ENCODE results near the gene IL10RA. TPM values are rescaled to one million over a fixed set of nuclear protein-coding genes. Genes with fewer than 3 reads are reported as not detected.

IL10RA gene
- total RNA-seq, 1 experiment from 2014 or later: 0.41 TPM

DNA sequence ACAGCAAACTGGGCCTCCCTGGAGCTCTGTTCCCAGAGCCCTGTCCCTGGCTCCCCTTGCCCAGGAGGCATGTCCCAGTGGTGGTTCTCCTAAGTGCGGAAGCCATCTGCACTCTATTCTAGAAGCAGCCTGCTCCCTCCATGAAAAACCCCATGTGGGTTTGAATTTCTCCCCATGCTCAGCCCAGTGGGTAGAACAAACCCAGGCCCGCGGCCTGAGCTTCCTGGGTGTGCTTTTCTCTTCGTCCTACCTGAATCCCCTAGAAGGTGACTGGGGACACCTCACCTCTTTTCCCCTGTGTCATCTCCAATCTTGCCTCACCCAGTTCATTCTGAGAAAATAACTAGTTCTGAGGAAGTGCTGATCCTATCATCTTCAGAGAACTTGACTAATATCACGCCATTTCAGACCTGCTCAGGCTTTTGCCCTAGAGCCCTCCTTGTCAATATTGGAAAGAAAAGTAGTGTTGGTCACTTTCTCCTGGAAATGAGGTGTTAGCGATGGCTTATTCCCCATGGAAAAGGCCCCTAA is 15.9 kb downstream of the IL10RA start:
- Histone ChIP-seq H3K27ac (ENCODE audit: low read length) (no peak overlapping the region), H3K9me3 (ENCODE audit: control insufficient read depth, insufficient read depth, low read depth, low read length) (no peaks in the 10 kb centered on the region), H3K36me3 (ENCODE audit: control insufficient read depth, insufficient read depth, low read length) (no peaks in the 10 kb centered on the region), H3K4me1 (ENCODE audit: control insufficient read depth, insufficient read depth, low read length) (no peaks in the 10 kb centered on the region), H3K4me3 (ENCODE audit: low read depth in 2 of 2, low read length in 2 of 2) (no peak overlapping the region), H3K27me3 (ENCODE audit: control insufficient read depth, insufficient read depth, low read length) (peaks cover 3% of the 10 kb centered on the region; the same call in 1 of the 2 replicates)
- in situ Hi-C loops (cut with HindIII; ENCODE audit: low pct_unique_long_range_greater_than_20kb, low sequenced_read_pairs): no loop called here
- intact Hi-C loops (cut with micrococcal nuclease; ENCODE audit: unreplicated experiment): no loop called here
- ChIA-PET POLR2A (no interaction called here), CTCF (no interaction called here)
- DNase-seq (ENCODE audit: low read depth, low spot score) (no peak), ATAC-seq (no peak)
- no TSS peak for BruUV-seq (replicated peaks)
- TF ChIP-seq, protein P1, sequence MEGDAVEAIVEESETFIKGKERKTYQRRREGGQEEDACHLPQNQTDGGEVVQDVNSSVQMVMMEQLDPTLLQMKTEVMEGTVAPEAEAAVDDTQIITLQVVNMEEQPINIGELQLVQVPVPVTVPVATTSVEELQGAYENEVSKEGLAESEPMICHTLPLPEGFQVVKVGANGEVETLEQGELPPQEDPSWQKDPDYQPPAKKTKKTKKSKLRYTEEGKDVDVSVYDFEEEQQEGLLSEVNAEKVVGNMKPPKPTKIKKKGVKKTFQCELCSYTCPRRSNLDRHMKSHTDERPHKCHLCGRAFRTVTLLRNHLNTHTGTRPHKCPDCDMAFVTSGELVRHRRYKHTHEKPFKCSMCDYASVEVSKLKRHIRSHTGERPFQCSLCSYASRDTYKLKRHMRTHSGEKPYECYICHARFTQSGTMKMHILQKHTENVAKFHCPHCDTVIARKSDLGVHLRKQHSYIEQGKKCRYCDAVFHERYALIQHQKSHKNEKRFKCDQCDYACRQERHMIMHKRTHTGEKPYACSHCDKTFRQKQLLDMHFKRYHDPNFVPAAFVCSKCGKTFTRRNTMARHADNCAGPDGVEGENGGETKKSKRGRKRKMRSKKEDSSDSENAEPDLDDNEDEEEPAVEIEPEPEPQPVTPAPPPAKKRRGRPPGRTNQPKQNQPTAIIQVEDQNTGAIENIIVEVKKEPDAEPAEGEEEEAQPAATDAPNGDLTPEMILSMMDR (IDR thresholded peaks at IDR 0.05): no peak
- TF ChIP-seq, protein P2, sequence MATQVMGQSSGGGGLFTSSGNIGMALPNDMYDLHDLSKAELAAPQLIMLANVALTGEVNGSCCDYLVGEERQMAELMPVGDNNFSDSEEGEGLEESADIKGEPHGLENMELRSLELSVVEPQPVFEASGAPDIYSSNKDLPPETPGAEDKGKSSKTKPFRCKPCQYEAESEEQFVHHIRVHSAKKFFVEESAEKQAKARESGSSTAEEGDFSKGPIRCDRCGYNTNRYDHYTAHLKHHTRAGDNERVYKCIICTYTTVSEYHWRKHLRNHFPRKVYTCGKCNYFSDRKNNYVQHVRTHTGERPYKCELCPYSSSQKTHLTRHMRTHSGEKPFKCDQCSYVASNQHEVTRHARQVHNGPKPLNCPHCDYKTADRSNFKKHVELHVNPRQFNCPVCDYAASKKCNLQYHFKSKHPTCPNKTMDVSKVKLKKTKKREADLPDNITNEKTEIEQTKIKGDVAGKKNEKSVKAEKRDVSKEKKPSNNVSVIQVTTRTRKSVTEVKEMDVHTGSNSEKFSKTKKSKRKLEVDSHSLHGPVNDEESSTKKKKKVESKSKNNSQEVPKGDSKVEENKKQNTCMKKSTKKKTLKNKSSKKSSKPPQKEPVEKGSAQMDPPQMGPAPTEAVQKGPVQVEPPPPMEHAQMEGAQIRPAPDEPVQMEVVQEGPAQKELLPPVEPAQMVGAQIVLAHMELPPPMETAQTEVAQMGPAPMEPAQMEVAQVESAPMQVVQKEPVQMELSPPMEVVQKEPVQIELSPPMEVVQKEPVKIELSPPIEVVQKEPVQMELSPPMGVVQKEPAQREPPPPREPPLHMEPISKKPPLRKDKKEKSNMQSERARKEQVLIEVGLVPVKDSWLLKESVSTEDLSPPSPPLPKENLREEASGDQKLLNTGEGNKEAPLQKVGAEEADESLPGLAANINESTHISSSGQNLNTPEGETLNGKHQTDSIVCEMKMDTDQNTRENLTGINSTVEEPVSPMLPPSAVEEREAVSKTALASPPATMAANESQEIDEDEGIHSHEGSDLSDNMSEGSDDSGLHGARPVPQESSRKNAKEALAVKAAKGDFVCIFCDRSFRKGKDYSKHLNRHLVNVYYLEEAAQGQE (IDR thresholded peaks at IDR 0.05; ENCODE audit: insufficient read depth in 1 of 2, low read depth in 2 of 2, low read length in 1 of 2): no peak
- no peak for TF ChIP-seq TCF7L2 (IDR thresholded peaks at IDR 0.05; ENCODE audit: low read depth, low read length)
- TF ChIP-seq POLR2AphosphoS5 (IDR thresholded peaks at IDR 0.05; ENCODE audit: low read depth, low read length): no peak
- TF ChIP-seq SIN3A (IDR thresholded peaks at IDR 0.05; ENCODE audit: borderline replicate concordance, insufficient read depth, low read depth, low read length): no peak

- Histone ChIP-seq H3K36me3 (ENCODE audit: control insufficient read depth, insufficient read depth, low read length) (no peaks in the 10 kb centered on the region), H3K27me3 (ENCODE audit: control insufficient read depth, insufficient read depth, low read length) (0 out of 2 replicates have a peak, but pooled peaks cover 3% of the 10 kb centered on the region), H3K4me3 (ENCODE audit: low read depth in 2 of 2, low read length in 2 of 2) (no peak overlapping the region), H3K9me3 (ENCODE audit: control insufficient read depth, insufficient read depth, low read depth, low read length) (no peaks in the 10 kb centered on the region), H3K27ac (ENCODE audit: low read length) (no peak overlapping the region), H3K4me1 (ENCODE audit: control insufficient read depth, insufficient read depth, low read length) (no peaks in the 10 kb centered on the region)
- TF ChIP-seq, protein P2 (IDR thresholded peaks at IDR 0.05; ENCODE audit: insufficient read depth in 1 of 2, low read depth in 2 of 2, low read length in 1 of 2): no peak
- TF ChIP-seq, protein P1 (IDR thresholded peaks at IDR 0.05): no peak
- TF ChIP-seq POLR2AphosphoS5 (IDR thresholded peaks at IDR 0.05; ENCODE audit: low read depth, low read length) (no peak), TCF7L2 (IDR thresholded peaks at IDR 0.05; ENCODE audit: low read depth, low read length) (no peak), SIN3A (IDR thresholded peaks at IDR 0.05; ENCODE audit: borderline replicate concordance, insufficient read depth, low read depth, low read length) (no peak)
- CTCF ChIA-PET: no interaction called here
- DNase-seq (ENCODE audit: low read depth, low spot score): no peak
- intact Hi-C loops (cut with micrococcal nuclease; ENCODE audit: unreplicated experiment): no loop called here
- no peak for ATAC-seq
- in situ Hi-C loops (cut with HindIII; ENCODE audit: low pct_unique_long_range_greater_than_20kb, low sequenced_read_pairs): no loop called here
- POLR2A ChIA-PET: no interaction called here
- no TSS peak for BruUV-seq (replicated peaks)
These were observed 16.6 kb downstream of the IL10RA start for GRCh38 chr11:118002541-118003423.

All from Panc1 (cell line).